Chondrocyte (in vitro differentiated cells): ENCODE data around the gene EHMT1. TPM values are rescaled to one million over a fixed set of nuclear protein-coding genes. Genes with fewer than 3 reads are reported as not detected.
"Not testable (repeated sequence)": the region's sequence is repeated elsewhere in the genome, so short reads cannot be mapped to it uniquely, and the experiment has no call there.

Source experiments
- DNase-seq: peaks from one replicate; pipeline ENCODE4 v3.0.0; 2021; ENCODE audit warnings: mixed read lengths, low spot score
- H3K27ac Mint-ChIP-seq: one replicate; pipeline ENCODE4 v1.8.0; 2021; ENCODE audit warnings: mild to moderate bottlenecking, moderate library complexity, mixed read lengths; ENCODE audit not compliant: unreplicated experiment
- H3K27me3 Mint-ChIP-seq: 2 replicates; pipeline ENCODE4 v1.8.0; 2021; ENCODE audit warnings: low read depth, mixed read lengths
- H3K36me3 Mint-ChIP-seq: 2 replicates; pipeline ENCODE4 v1.8.0; 2021; ENCODE audit warnings: low read depth, mixed read lengths
- H3K4me1 Mint-ChIP-seq: 2 replicates; pipeline ENCODE4 v1.8.0; 2021; ENCODE audit warnings: low read depth, mild to moderate bottlenecking, mixed read lengths
- H3K4me3 Mint-ChIP-seq: one replicate; pipeline ENCODE4 v1.8.0; 2021; ENCODE audit warnings: mild to moderate bottlenecking, moderate library complexity, mixed read lengths; ENCODE audit not compliant: unreplicated experiment
- H3K9me3 Mint-ChIP-seq: 2 replicates; pipeline ENCODE4 v1.8.0; 2021; ENCODE audit warnings: low read depth, mixed read lengths
- microRNA-seq: library from miRNA; unstranded; fragments of <30 nt; microRNA quantifications from one replicate; pipeline ENCODE4 v1.2.0, GENCODE V29; 2020; ENCODE audit warnings: borderline number of aligned reads
- total RNA-seq: library from RNA; stranded (reverse); gene quantifications from 3 replicates; pipeline ENCODE4 v1.2.1, GENCODE V29; 2021
- TF ChIP-seq, protein P1 (sequence below): fragments of 200-600 bp; sonication (generic); IDR thresholded peaks from 2 replicates; pipeline ENCODE4 v1.5.0; 2021; ENCODE audit warnings: antibody characterized with exemption, mild to moderate bottlenecking, moderate library complexity

EHMT1 gene
- total RNA-seq, 1 donor from 2014 or later = 61.0 TPM

DNA sequence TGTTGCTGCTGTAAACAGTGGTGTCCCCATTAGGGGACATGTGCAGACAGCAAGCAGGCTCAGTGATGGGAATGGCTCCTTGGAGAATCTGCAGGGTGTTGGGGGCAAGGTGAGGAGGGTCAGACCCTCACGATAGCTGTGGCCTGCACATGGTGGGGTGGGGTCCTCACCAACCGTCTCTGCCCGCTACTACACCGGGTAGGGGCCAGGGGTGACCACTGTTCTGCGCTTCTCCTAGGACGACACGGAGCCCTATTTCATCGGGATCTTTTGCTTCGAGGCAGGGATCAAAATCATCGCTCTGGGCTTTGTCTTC lies 263.7 kb downstream of the EHMT1 start:
- Mint-ChIP-seq H3K9me3 (no peaks in the 10 kb centered on the region), H3K27ac (no peak overlapping the region), H3K36me3 (no peaks in the 10 kb centered on the region), H3K4me1 (no peaks in the 10 kb centered on the region), H3K27me3 (peaks cover 8% of the 10 kb centered on the region), H3K4me3 (no peak overlapping the region)
- TF ChIP-seq, protein P1, sequence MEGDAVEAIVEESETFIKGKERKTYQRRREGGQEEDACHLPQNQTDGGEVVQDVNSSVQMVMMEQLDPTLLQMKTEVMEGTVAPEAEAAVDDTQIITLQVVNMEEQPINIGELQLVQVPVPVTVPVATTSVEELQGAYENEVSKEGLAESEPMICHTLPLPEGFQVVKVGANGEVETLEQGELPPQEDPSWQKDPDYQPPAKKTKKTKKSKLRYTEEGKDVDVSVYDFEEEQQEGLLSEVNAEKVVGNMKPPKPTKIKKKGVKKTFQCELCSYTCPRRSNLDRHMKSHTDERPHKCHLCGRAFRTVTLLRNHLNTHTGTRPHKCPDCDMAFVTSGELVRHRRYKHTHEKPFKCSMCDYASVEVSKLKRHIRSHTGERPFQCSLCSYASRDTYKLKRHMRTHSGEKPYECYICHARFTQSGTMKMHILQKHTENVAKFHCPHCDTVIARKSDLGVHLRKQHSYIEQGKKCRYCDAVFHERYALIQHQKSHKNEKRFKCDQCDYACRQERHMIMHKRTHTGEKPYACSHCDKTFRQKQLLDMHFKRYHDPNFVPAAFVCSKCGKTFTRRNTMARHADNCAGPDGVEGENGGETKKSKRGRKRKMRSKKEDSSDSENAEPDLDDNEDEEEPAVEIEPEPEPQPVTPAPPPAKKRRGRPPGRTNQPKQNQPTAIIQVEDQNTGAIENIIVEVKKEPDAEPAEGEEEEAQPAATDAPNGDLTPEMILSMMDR = no peak
- DNase-seq = no peak

DNA sequence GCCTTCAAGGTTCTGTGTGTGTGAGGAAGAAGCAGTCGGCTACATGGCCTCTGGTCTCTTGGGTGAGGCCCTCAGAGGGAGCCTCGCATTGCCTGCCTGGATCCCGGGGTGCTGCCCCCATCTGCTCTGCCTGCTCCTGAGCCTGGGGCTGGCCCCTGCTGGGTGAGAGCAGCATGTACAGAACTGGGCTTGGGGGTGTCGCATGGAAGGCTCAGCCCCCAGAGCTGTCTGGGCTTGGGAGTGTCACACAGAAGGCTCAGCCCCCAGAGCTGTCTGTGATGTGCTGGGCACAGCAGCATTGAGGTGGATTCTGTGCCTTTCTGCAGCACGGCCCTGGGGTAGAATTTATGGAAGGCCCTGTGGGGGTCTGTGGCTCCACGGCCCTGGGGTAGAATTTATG lies 265.2 kb downstream of the EHMT1 start:
- not testable (repeated sequence) for H3K36me3 Mint-ChIP-seq, H3K27ac Mint-ChIP-seq, DNase-seq, H3K4me1 Mint-ChIP-seq, H3K4me3 Mint-ChIP-seq, H3K9me3 Mint-ChIP-seq, H3K27me3 Mint-ChIP-seq

DNA sequence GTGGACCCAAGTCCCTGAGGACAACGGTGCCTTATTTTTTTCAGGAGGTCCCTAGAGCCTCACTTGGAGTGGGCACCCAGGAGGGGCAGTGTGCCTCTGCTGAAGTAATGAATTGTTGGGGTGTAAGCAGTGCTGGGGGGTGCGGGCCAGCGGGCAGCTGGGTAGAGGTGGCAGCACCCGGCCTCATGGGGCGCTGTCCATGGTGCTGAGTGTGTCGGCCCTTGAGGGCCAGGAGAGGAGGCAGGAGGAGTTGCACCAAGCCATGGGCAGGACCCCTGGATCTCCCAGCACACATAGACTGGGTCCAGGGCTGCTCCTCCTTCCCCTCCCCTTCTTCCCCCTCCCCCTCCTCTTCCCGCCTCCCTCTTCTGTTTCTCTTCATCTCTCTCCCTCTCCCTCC lies 265.7 kb downstream of the EHMT1 start:
- not testable (repeated sequence) for H3K4me3 Mint-ChIP-seq, H3K27me3 Mint-ChIP-seq, DNase-seq, H3K27ac Mint-ChIP-seq, H3K9me3 Mint-ChIP-seq, H3K36me3 Mint-ChIP-seq, H3K4me1 Mint-ChIP-seq

DNA sequence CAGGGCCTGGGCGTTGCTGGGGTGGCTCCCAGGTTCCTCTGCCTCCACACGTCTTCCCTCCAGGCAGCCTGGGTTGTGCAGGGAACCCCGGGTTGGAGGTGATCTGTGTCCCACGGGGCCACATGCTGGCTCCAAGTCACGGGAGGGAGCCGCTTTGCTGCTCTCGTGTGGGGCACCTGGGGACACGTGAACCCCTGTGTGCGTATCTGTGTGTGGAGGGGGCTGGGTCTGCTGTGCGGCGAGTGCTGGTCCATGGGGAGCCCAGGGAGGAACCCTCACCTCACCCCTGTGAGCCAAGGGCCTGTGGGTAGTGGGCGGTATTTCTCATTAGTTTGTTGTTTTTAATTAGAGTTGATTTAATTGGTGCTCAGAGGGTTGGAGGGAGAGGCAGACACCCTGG lies 266.3 kb downstream of the EHMT1 start:
- not testable (repeated sequence) for H3K4me3 Mint-ChIP-seq, H3K27ac Mint-ChIP-seq, H3K4me1 Mint-ChIP-seq, H3K27me3 Mint-ChIP-seq, H3K36me3 Mint-ChIP-seq, H3K9me3 Mint-ChIP-seq, DNase-seq

Small RNA genes lying within 50 kb of the gene (microRNA-seq; reads per million reads assigned to microRNA genes)
- not detected for gene MIR602

Other genes with a start within 250 kb of the EHMT1 start
- 10.7 to 15.7 TPM (median 11.6 TPM) in 3 replicates for gene EXD3, start 195.8 kb upstream of the EHMT1 start, total RNA-seq
- gene NOXA1, start 195.6 kb upstream of the EHMT1 start, total RNA-seq = 0.97 to 2.5 TPM (median 2.0 TPM) in 3 replicates
- 0.10 TPM in 1 of 3 replicates, not detected in the others for gene ENTPD8, start 177.6 kb upstream of the EHMT1 start, total RNA-seq
- gene NSMF, start 159.7 kb upstream of the EHMT1 start, total RNA-seq = 81.5 to 86.8 TPM (median 86.1 TPM) in 3 replicates
- gene PNPLA7, start 68.6 kb upstream of the EHMT1 start, total RNA-seq = 3.6 to 4.2 TPM (median 4.1 TPM) in 3 replicates
- gene MRPL41, start 67.1 kb upstream of the EHMT1 start, total RNA-seq = 50.6 to 55.4 TPM (median 53.5 TPM) in 3 replicates
- gene DPH7, start 40.1 kb upstream of the EHMT1 start, total RNA-seq = 25.8 to 33.9 TPM (median 27.9 TPM) in 3 replicates
- 32.5 to 34.8 TPM (median 33.0 TPM) in 3 replicates for gene ZMYND19, start 28.5 kb upstream of the EHMT1 start, total RNA-seq
- gene ARRDC1, start 13.3 kb upstream of the EHMT1 start, total RNA-seq = 24.5 to 27.3 TPM (median 27.2 TPM) in 3 replicates